HepG2 (cell line): ENCODE results near the gene PROX1. TPM values are rescaled to one million over a fixed set of nuclear protein-coding genes. Genes with fewer than 3 reads are reported as not detected.
A peak's percentile ranks its signal among the peaks of the same experiment; 100 is the strongest.

Source experiments
- EED ChIP-seq: sonication (generic); formaldehyde crosslinking; IDR thresholded peaks from 2 replicates; pipeline ENCODE4 v1.5.0; 2020; ENCODE audit warnings: mild to moderate bottlenecking, missing genetic modification reagents
- ELF3 ChIP-seq: IDR thresholded peaks from 2 replicates; pipeline ENCODE4 v1.6.1; 2016; ENCODE audit warnings: missing genetic modification reagents, missing compliant biosample characterization
- ERF ChIP-seq: IDR thresholded peaks from 2 replicates; pipeline ENCODE4 v1.6.1; 2018; ENCODE audit warnings: missing biosample characterization, missing genetic modification reagents
- FOXA3 ChIP-seq: IDR thresholded peaks from 2 replicates; pipeline ENCODE4 v1.6.1; 2016; ENCODE audit warnings: missing genetic modification reagents, missing compliant biosample characterization
- HOXA3 ChIP-seq: sonication (generic); formaldehyde crosslinking; IDR thresholded peaks from 2 replicates; pipeline ENCODE4 v1.5.0; 2020; ENCODE audit warnings: missing genetic modification reagents
- KAT2B ChIP-seq: fragments of 150-350 bp; IDR thresholded peaks from 2 replicates; pipeline ENCODE4 v1.6.1; 2014; ENCODE audit warnings: low read depth, low read length, borderline replicate concordance
- MXD1 ChIP-seq: sonication (generic); formaldehyde crosslinking; IDR thresholded peaks from 2 replicates; pipeline ENCODE4 v1.4.0; 2020; ENCODE audit warnings: mild to moderate bottlenecking, missing genetic modification reagents
- NCOA2 ChIP-seq: sonication (generic); formaldehyde crosslinking; IDR thresholded peaks from 2 replicates; pipeline ENCODE4 v1.8.0; 2022; ENCODE audit warnings: inconsistent platforms
- RARA ChIP-seq: IDR thresholded peaks from 2 replicates; pipeline ENCODE4 v1.6.1; 2016; ENCODE audit warnings: missing genetic modification reagents, missing compliant biosample characterization
- RBM22 ChIP-seq: fragments of 200-400 bp; formaldehyde crosslinking; optimal IDR thresholded peaks from 2 replicates; pipeline ENCODE3; 2017; ENCODE audit warnings: mild to moderate bottlenecking, low read length, moderate library complexity
- SETDB1 ChIP-seq: sonication (generic); formaldehyde crosslinking; IDR thresholded peaks from 2 replicates; pipeline ENCODE4 v1.5.1; 2020; ENCODE audit warnings: missing genetic modification reagents, mild to moderate bottlenecking, borderline replicate concordance
- TOPORS ChIP-seq: sonication (generic); formaldehyde crosslinking; IDR thresholded peaks from 2 replicates; pipeline ENCODE4 v1.8.0; 2023; ENCODE audit warnings: mild to moderate bottlenecking, missing genetic modification reagents
- TP53 ChIP-seq: sonication (generic); formaldehyde crosslinking; conservative IDR thresholded peaks from 2 replicates; pipeline ENCODE4 v1.4.0; 2020; ENCODE audit warnings: missing genetic modification reagents
- ZFP82 ChIP-seq: sonication (generic); formaldehyde crosslinking; IDR thresholded peaks from 2 replicates; pipeline ENCODE4 v1.5.1; 2020; ENCODE audit warnings: mild to moderate bottlenecking, missing genetic modification reagents, borderline replicate concordance
- ZNF20 ChIP-seq: sonication (generic); formaldehyde crosslinking; IDR thresholded peaks from 2 replicates; pipeline ENCODE4 v1.4.0; 2020; ENCODE audit warnings: mild to moderate bottlenecking, moderate library complexity, missing genetic modification reagents
- ZNF501 ChIP-seq: sonication (generic); formaldehyde crosslinking; IDR thresholded peaks from 2 replicates; pipeline ENCODE4 v1.5.1; 2020; ENCODE audit warnings: mild to moderate bottlenecking, moderate library complexity, missing genetic modification reagents
- ZNF605 ChIP-seq: sonication (generic); formaldehyde crosslinking; IDR thresholded peaks from 2 replicates; pipeline ENCODE4 v1.8.0; 2022; ENCODE audit warnings: mild to moderate bottlenecking, missing genetic modification reagents
- ZNF766 ChIP-seq: sonication (generic); formaldehyde crosslinking; IDR thresholded peaks from 2 replicates; pipeline ENCODE4 v1.5.0; 2020; ENCODE audit warnings: missing genetic modification reagents, borderline replicate concordance
- ZNF790 ChIP-seq: sonication (generic); formaldehyde crosslinking; IDR thresholded peaks from 2 replicates; pipeline ENCODE4 v1.8.0; 2022; ENCODE audit warnings: missing genetic modification reagents, mild to moderate bottlenecking, borderline replicate concordance
- polyA plus RNA-seq, 8 experiments: library from polyadenylated mRNA; depleted of rRNA in 3 of 8; stranded (reverse) in 7 of 8; unstranded in 1 of 8; fragments of >200 nt; fragmentation: Illumina TruSeq in 4 of 8; extraction: Trizol in 4 of 8; gene quantifications; 2 replicates each; pipeline versions ENCODE4 v1.2.1 to v1.2.3, GENCODE V29; 2011 to 2016; ENCODE audit warnings: low read depth in 4 of 8, missing spikeins in 1 of 8, mixed read lengths in 1 of 8; ENCODE audit not compliant: insufficient read depth in 1 of 8
- total RNA-seq, 5 experiments: library from RNA; depleted of rRNA; stranded (reverse); fragments of >200 nt; fragmentation: Illumina TruSeq; extraction: Trizol; gene quantifications; 2 replicates each; pipeline ENCODE4 v1.2.3, GENCODE V29; 2016; ENCODE audit warnings: low read depth in 1 of 5
- TF ChIP-seq, protein P1 (sequence below): sonication (generic); formaldehyde crosslinking; IDR thresholded peaks from 2 replicates; pipeline ENCODE4 v1.9.0; 2021; ENCODE audit warnings: missing genetic modification reagents, borderline replicate concordance
- TF ChIP-seq, protein P2 (sequence below), 2 experiments: sonication (generic) in 1 of 2; formaldehyde crosslinking in 1 of 2; IDR thresholded peaks; 2 replicates each; pipeline versions ENCODE4 v1.5.1 to v1.6.1; 2011 to 2020; ENCODE audit warnings: borderline replicate concordance in 1 of 2, low read depth in 1 of 2, low read length in 1 of 2, mild to moderate bottlenecking in 1 of 2, missing genetic modification reagents in 1 of 2, moderate library complexity in 1 of 2

PROX1 gene
- total and polyA plus RNA-seq, 2 of the 13 experiments (the other 11 are each of a cell fraction or from before 2014, with no cell fraction given), result 12.3 to 30.2 TPM

GRCh38 chr1:214050513-214051401 lies 63.0 kb downstream of the PROX1 start (continued):
- TF ChIP-seq ERF (CRISPR knock-in tag) (peak; percentile 87), RBM22 (no peak), ELF3 (peak; percentile 79), ZNF605 (peak; percentile 84), ZNF20 (CRISPR knock-in tag) (no peak), FOXA3 (CRISPR knock-in tag) (peak; percentile 90), RARA (peak; percentile 97), MXD1 (CRISPR knock-in tag) (no peak), TP53 (CRISPR knock-in tag) (peak; percentile 89), EED (CRISPR knock-in tag) (no peak), SETDB1 (CRISPR knock-in tag) (no peak), KAT2B (peak; percentile 69; the same call in 1 of the 2 replicates), ZNF766 (CRISPR knock-in tag) (peak; percentile 78; the same call in 1 of the 2 replicates), ZNF790 (CRISPR knock-in tag) (no peak), ZNF501 (CRISPR knock-in tag) (0 out of 2 replicates have a peak, but pooled peaks have one; percentile 32), ZFP82 (CRISPR knock-in tag) (no peak), TOPORS (CRISPR knock-in tag) (no peak), NCOA2 (CRISPR knock-in tag) (peak; percentile 97), HOXA3 (peak; percentile 94)
- TF ChIP-seq, protein P1, sequence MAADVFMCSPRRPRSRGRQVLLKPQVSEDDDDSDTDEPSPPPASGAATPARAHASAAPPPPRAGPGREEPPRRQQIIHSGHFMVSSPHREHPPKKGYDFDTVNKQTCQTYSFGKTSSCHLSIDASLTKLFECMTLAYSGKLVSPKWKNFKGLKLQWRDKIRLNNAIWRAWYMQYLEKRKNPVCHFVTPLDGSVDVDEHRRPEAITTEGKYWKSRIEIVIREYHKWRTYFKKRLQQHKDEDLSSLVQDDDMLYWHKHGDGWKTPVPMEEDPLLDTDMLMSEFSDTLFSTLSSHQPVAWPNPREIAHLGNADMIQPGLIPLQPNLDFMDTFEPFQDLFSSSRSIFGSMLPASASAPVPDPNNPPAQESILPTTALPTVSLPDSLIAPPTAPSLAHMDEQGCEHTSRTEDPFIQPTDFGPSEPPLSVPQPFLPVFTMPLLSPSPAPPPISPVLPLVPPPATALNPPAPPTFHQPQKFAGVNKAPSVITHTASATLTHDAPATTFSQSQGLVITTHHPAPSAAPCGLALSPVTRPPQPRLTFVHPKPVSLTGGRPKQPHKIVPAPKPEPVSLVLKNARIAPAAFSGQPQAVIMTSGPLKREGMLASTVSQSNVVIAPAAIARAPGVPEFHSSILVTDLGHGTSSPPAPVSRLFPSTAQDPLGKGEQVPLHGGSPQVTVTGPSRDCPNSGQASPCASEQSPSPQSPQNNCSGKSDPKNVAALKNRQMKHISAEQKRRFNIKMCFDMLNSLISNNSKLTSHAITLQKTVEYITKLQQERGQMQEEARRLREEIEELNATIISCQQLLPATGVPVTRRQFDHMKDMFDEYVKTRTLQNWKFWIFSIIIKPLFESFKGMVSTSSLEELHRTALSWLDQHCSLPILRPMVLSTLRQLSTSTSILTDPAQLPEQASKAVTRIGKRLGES (CRISPR knock-in tag), result peak; percentile 20; the same call in 1 of the 2 replicates
- TF ChIP-seq, protein P2, sequence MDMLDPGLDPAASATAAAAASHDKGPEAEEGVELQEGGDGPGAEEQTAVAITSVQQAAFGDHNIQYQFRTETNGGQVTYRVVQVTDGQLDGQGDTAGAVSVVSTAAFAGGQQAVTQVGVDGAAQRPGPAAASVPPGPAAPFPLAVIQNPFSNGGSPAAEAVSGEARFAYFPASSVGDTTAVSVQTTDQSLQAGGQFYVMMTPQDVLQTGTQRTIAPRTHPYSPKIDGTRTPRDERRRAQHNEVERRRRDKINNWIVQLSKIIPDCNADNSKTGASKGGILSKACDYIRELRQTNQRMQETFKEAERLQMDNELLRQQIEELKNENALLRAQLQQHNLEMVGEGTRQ (IDR thresholded peaks at IDR 0.05; ENCODE audit: low read depth, low read length), result no peak
- TF ChIP-seq, protein P2 (CRISPR knock-in tag; IDR thresholded peaks at IDR 0.05; ENCODE audit: borderline replicate concordance), result no peak
